SU-DHL-6 (cell line): ENCODE measurements around the gene ITGB2.

Experiments used
- H2AFZ ChIP-seq: fragments of 200-600 bp; sonication (generic); 2 replicates; pipeline ENCODE4 v1.6.1; 2014; ENCODE audit warnings: low read depth, mild to moderate bottlenecking, moderate library complexity, mixed read lengths, antibody characterized with exemption, low read length; ENCODE audit not compliant: severe bottlenecking
- H3F3A ChIP-seq: fragments of 200-600 bp; shearing (Covaris generic); 2 replicates; pipeline ENCODE4 v1.6.0; 2016; ENCODE audit warnings: antibody characterized with exemption, mild to moderate bottlenecking; ENCODE audit not compliant: insufficient read depth
- H3K27ac ChIP-seq: fragments of 200-600 bp; sonication (generic); 2 replicates; pipeline ENCODE4 v1.5.1; 2016; ENCODE audit warnings: low read depth, mild to moderate bottlenecking, low read length, moderate library complexity, mixed read lengths
- H3K27me3 ChIP-seq: fragments of 200-600 bp; sonication (generic), shearing (Covaris generic); 2 replicates; pipeline ENCODE4 v1.6.0; 2014; ENCODE audit warnings: mild to moderate bottlenecking, low read length
- H3K36me3 ChIP-seq: fragments of 200-600 bp; sonication (generic); 2 replicates; pipeline ENCODE4 v1.6.1; 2014; ENCODE audit warnings: mild to moderate bottlenecking, low read length, mixed read lengths
- H3K4me2 ChIP-seq: fragments of 300-600, 200-600 bp; shearing (Covaris generic), sonication (generic); 2 replicates; pipeline ENCODE4 v1.6.0; 2014; ENCODE audit warnings: low read length, low read depth, mild to moderate bottlenecking; ENCODE audit not compliant: poor library complexity, severe bottlenecking
- H3K4me3 ChIP-seq: fragments of 200-600 bp; sonication (generic); 2 replicates; pipeline ENCODE4 v1.5.1; 2014; ENCODE audit warnings: antibody characterized with exemption, low read length, mild to moderate bottlenecking, mixed read lengths; ENCODE audit not compliant: insufficient read depth, poor library complexity, severe bottlenecking
- H3K79me2 ChIP-seq: fragments of 200-600 bp; sonication (generic); 2 replicates; pipeline ENCODE4 v1.6.1; 2014; ENCODE audit warnings: mild to moderate bottlenecking, low read length, moderate library complexity; ENCODE audit not compliant: insufficient read depth
- H3K9ac ChIP-seq: fragments of 200-600 bp; sonication (generic); 2 replicates; pipeline ENCODE4 v1.7.0; 2014; ENCODE audit warnings: mild to moderate bottlenecking, low read length
- H3K9me2 ChIP-seq: fragments of 200-600 bp; sonication (generic); replicated peaks from 2 replicates; pipeline ENCODE4 v1.6.1; 2014; ENCODE audit warnings: low read length; ENCODE audit not compliant: insufficient read depth
- H3K9me3 ChIP-seq: fragments of 200-600 bp; sonication (generic); 2 replicates; pipeline ENCODE4 v1.6.1; 2014; ENCODE audit warnings: low read length, mixed read lengths; ENCODE audit not compliant: insufficient read depth
- H4K20me1 ChIP-seq: fragments of 200-600 bp; sonication (generic); 2 replicates; pipeline ENCODE4 v1.6.1; 2014; ENCODE audit warnings: low read depth, mild to moderate bottlenecking, antibody characterized with exemption, low read length, moderate library complexity, mixed read lengths
- EZH2phosphoT487 ChIP-seq: fragments of 200-600 bp; sonication (generic), shearing (Covaris generic); conservative IDR thresholded peaks from 2 replicates; pipeline ENCODE4 v1.6.1; 2018; ENCODE audit warnings: mild to moderate bottlenecking, antibody characterized with exemption, low read length, moderate library complexity, mixed read lengths
- TF ChIP-seq, protein P1 (sequence below): fragments of 200-600 bp; sonication (generic); IDR thresholded peaks from one replicate; pipeline ENCODE4 v1.5.1; 2017; ENCODE audit warnings: antibody characterized with exemption, mild to moderate bottlenecking, low read length, moderate library complexity; ENCODE audit not compliant: insufficient read depth, poor library complexity, severe bottlenecking

Gene ITGB2

DNA sequence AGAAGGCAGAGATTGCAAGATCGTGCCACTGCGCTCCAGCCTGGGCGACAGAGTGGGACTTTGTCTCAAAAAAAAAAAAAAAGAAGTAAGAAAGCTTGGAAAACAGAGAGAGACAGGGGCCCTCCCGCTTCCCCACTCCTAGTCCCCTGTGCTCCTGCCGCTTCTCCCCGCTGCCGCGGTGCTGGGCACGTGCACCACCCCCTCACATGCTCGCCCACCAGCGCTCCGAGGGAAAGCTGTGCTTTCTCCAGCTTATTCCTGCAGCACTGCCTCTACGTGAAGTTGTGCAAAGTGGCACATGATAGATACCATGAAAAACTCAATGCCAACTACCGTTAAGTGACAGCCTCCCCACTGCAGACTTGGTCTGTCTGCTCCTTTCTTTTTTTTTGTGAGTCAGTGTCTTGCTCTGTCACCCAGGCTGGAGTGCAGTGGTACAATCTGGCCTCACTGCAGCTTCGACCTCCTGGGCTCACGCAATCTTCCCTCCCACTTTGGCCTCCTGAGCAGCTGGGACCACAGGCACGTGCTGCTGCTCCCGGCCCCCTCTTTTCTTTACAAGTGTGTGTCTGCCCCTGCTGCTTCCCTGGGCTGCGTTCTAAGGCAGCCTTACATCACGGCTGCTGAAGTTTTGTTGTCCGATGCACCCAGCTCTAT is 34.6 kb upstream of the ITGB2 start:
- no peaks in the 10 kb centered on the region for H3K27me3 ChIP-seq
- no peak overlapping the region for H3K4me2 ChIP-seq
- H3F3A ChIP-seq, result no peaks in the 10 kb centered on the region
- no peak overlapping the region for H3K4me3 ChIP-seq
- TF ChIP-seq EZH2phosphoT487, result no peak
- TF ChIP-seq, protein P1, sequence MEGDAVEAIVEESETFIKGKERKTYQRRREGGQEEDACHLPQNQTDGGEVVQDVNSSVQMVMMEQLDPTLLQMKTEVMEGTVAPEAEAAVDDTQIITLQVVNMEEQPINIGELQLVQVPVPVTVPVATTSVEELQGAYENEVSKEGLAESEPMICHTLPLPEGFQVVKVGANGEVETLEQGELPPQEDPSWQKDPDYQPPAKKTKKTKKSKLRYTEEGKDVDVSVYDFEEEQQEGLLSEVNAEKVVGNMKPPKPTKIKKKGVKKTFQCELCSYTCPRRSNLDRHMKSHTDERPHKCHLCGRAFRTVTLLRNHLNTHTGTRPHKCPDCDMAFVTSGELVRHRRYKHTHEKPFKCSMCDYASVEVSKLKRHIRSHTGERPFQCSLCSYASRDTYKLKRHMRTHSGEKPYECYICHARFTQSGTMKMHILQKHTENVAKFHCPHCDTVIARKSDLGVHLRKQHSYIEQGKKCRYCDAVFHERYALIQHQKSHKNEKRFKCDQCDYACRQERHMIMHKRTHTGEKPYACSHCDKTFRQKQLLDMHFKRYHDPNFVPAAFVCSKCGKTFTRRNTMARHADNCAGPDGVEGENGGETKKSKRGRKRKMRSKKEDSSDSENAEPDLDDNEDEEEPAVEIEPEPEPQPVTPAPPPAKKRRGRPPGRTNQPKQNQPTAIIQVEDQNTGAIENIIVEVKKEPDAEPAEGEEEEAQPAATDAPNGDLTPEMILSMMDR, result no peak
- H4K20me1 ChIP-seq, result no peaks in the 10 kb centered on the region
- H3K27ac ChIP-seq, result no peak overlapping the region
- no peak overlapping the region for H2AFZ ChIP-seq
- H3K79me2 ChIP-seq, result peaks cover 38% of the 10 kb centered on the region
- no peak overlapping the region for H3K9ac ChIP-seq
- no peaks in the 10 kb centered on the region for H3K36me3 ChIP-seq
- no peaks in the 10 kb centered on the region for H3K9me3 ChIP-seq
- H3K9me2 ChIP-seq, result no peaks in the 10 kb centered on the region

- H3K27me3 ChIP-seq, result no peaks in the 10 kb centered on the region
- H4K20me1 ChIP-seq, result no peaks in the 10 kb centered on the region
- H3K36me3 ChIP-seq, result no peaks in the 10 kb centered on the region
- no peak for TF ChIP-seq EZH2phosphoT487
- TF ChIP-seq, protein P1, result no peak
- H3K27ac ChIP-seq, result no peak overlapping the region
- no peaks in the 10 kb centered on the region for H3K9me2 ChIP-seq
- H2AFZ ChIP-seq, result no peak overlapping the region
- H3F3A ChIP-seq, result no peaks in the 10 kb centered on the region
- no peak overlapping the region for H3K4me3 ChIP-seq
- no peak overlapping the region for H3K9ac ChIP-seq
- peaks cover 40% of the 10 kb centered on the region for H3K79me2 ChIP-seq
- H3K9me3 ChIP-seq, result no peaks in the 10 kb centered on the region
- H3K4me2 ChIP-seq, result no peak overlapping the region
Observed at GRCh38 chr21:44954281-44954771, 33.6 kb upstream of the ITGB2 start.

DNA sequence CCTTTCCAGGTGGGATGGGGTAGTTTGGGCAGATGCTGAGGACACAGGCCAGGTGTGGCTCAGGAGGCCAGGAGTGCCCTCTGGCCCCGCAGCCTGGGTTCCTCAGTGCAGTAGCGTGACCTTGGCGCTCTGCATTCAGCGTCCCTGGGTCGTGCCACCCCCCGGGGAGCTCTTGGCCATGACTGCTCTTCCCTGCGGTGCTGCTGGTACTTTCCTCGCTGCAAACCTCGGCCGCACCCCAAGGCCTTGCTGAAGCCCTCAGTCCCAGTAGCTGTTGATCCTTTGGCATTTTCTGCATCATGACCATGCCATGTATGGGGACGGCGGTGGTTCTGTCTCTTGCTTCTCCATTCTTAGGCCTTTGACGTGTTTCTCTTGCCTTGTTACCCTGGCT is 32.9 kb upstream of the ITGB2 start:
- Histone ChIP-seq H2AFZ (no peak overlapping the region), H3K4me3 (no peak overlapping the region), H3F3A (no peaks in the 10 kb centered on the region), H4K20me1 (no peaks in the 10 kb centered on the region), H3K79me2 (peaks cover 40% of the 10 kb centered on the region), H3K36me3 (no peaks in the 10 kb centered on the region), H3K9me3 (no peaks in the 10 kb centered on the region), H3K9ac (0 out of 2 replicates have a peak overlapping the region, but pooled peaks have one; percentile 14), H3K27me3 (no peaks in the 10 kb centered on the region), H3K9me2 (no peaks in the 10 kb centered on the region), H3K4me2 (no peak overlapping the region), H3K27ac (peak overlapping the region; percentile 73)
- TF ChIP-seq EZH2phosphoT487, result no peak
- TF ChIP-seq, protein P1, result no peak
